Measurements from ENCODE around the gene REST.

GRCh38 chr4:56908206-56909085 is 746 bp downstream of the REST start:
- TF ChIP-seq CTCF (IDR thresholded peaks at IDR 0.05) = no peak
- no peak for TF ChIP-seq SMC3 (IDR thresholded peaks at IDR 0.05; ENCODE audit: low read depth, low read length)
- TF ChIP-seq POLR2AphosphoS5 (IDR thresholded peaks at IDR 0.05; ENCODE audit: low read depth, low read length) = no peak
- TF ChIP-seq MAX (IDR thresholded peaks at IDR 0.05; ENCODE audit: low read depth) = no peak
- TF ChIP-seq USF2 (IDR thresholded peaks at IDR 0.05; ENCODE audit: borderline replicate concordance, low read depth, low read length) = no peak
- peak; percentile 93 for TF ChIP-seq REST (IDR thresholded peaks at IDR 0.05; ENCODE audit: low read depth, low read length)
- TF ChIP-seq FOXJ3 (CRISPR knock-in tag; IDR thresholded peaks at IDR 0.05) = no peak
- TF ChIP-seq SIN3A (IDR thresholded peaks at IDR 0.05; ENCODE audit: borderline replicate concordance, low read depth, low read length) = peak; percentile 81; the same call in 1 of the 2 replicates
- no peak for TF ChIP-seq FOXM1 (IDR thresholded peaks at IDR 0.05; ENCODE audit: low read depth)
- TF ChIP-seq EZH2phosphoT487 (IDR thresholded peaks at IDR 0.05; ENCODE audit: borderline replicate concordance, low read depth) = no peak
- TF ChIP-seq RXRA (IDR thresholded peaks at IDR 0.05; ENCODE audit: borderline replicate concordance, low read depth) = no peak
- TF ChIP-seq ELF1 (IDR thresholded peaks at IDR 0.05) = no peak; the same call in 1 of the 2 replicates
- no peak for TF ChIP-seq EP300 (IDR thresholded peaks at IDR 0.05; ENCODE audit: borderline replicate concordance in 1 of 2, low read depth in 1 of 2, low read length in 1 of 2)
- TF ChIP-seq TAF1 (IDR thresholded peaks at IDR 0.05; ENCODE audit: borderline replicate concordance, low read depth, low read length) = no peak
